ENCODE measurements around the gene ATPAF2.

DNA sequence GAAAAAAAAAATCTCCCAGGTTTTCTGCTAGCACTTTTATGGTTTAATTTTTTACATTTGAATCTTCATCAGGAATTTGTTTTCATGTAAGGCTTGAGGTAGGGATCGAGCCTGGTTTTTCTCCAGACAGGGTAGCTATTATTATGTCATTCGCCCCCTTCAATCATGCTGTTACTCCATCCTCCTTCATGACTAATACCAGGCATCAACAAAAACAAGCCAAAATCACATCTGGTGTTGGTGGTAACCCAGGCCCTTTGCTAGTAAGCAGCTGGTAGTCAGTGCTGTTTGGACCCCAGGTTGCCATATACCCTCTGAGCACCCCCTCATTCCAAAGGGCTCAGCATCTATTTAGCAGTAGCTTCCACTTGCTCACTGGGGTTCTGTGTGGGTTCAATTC, 36.8 kb downstream of the ATPAF2 start:
- no peak for TF ChIP-seq POLR2A (IDR thresholded peaks at IDR 0.05)
- TF ChIP-seq, protein P1, sequence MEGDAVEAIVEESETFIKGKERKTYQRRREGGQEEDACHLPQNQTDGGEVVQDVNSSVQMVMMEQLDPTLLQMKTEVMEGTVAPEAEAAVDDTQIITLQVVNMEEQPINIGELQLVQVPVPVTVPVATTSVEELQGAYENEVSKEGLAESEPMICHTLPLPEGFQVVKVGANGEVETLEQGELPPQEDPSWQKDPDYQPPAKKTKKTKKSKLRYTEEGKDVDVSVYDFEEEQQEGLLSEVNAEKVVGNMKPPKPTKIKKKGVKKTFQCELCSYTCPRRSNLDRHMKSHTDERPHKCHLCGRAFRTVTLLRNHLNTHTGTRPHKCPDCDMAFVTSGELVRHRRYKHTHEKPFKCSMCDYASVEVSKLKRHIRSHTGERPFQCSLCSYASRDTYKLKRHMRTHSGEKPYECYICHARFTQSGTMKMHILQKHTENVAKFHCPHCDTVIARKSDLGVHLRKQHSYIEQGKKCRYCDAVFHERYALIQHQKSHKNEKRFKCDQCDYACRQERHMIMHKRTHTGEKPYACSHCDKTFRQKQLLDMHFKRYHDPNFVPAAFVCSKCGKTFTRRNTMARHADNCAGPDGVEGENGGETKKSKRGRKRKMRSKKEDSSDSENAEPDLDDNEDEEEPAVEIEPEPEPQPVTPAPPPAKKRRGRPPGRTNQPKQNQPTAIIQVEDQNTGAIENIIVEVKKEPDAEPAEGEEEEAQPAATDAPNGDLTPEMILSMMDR (IDR thresholded peaks at IDR 0.05): no peak
